22Rv1 (cell line): ENCODE measurements around the gene SURF2.
A peak's percentile ranks its signal among the peaks of the same experiment; 100 is the strongest.

Source experiments
- H3K27ac ChIP-seq: fragments of 450-650 bp; 2 replicates; pipeline ENCODE4 v1.5.1; 2017
- CTCF ChIP-seq: fragments of 450-650 bp; IDR thresholded peaks from 2 replicates; pipeline ENCODE4 v1.5.1; 2017; ENCODE audit warnings: mild to moderate bottlenecking
- ZFX ChIP-seq: fragments of 450-650 bp; IDR thresholded peaks from 2 replicates; pipeline ENCODE4 v1.6.1; 2017; ENCODE audit warnings: antibody characterized with exemption, borderline replicate concordance

The SURF2 gene

GRCh38 chr9:133331641-133332380, 24.5 kb upstream of the SURF2 start:
- no peak for TF ChIP-seq CTCF
- no peak for TF ChIP-seq ZFX
- no peak overlapping the region for H3K27ac ChIP-seq

- no peak overlapping the region for H3K27ac ChIP-seq
- TF ChIP-seq CTCF, result no peak
- no peak for TF ChIP-seq ZFX
These were observed 24.0 kb upstream of the SURF2 start for GRCh38 chr9:133332381-133332730.

- TF ChIP-seq CTCF (no peak), ZFX (no peak)
- H3K27ac ChIP-seq, result no peak overlapping the region
These were observed 23.3 kb upstream of the SURF2 start for GRCh38 chr9:133333011-133333410.

- no peak for TF ChIP-seq ZFX
- TF ChIP-seq CTCF, result no peak
- H3K27ac ChIP-seq, result no peak overlapping the region
These were observed 22.8 kb upstream of the SURF2 start for GRCh38 chr9:133333566-133333965.

GRCh38 chr9:133334161-133334560, 22.2 kb upstream of the SURF2 start:
- no peak overlapping the region for H3K27ac ChIP-seq
- TF ChIP-seq ZFX (no peak), CTCF (no peak)

GRCh38 chr9:133334888-133335287, 21.5 kb upstream of the SURF2 start:
- peak overlapping the region; percentile 85; the same call in 1 of the 2 replicates for H3K27ac ChIP-seq

GRCh38 chr9:133335924-133336811, 20.2 kb upstream of the SURF2 start, which contains the start of gene SURF6:
Gene SURF6 (minus strand): TSS chr9:133336188. CDS start chr9:133336132, 56 bp downstream.
- TF ChIP-seq CTCF, result no peak
- no peak for TF ChIP-seq ZFX
- peak within 1 kb of the TSS; percentile 85 for H3K27ac ChIP-seq
